Right lobe of liver (tissue), 4 donors: ENCODE measurements around the gene UBA1.

Experiments used
- POLR2A ChIP-seq: fragments of 450-650 bp; IDR thresholded peaks from one replicate; pipeline ENCODE4 v1.6.1; 2017; ENCODE audit warnings: antibody characterized with exemption, mild to moderate bottlenecking
- TF ChIP-seq, protein P1 (sequence below), 4 donors: fragments of 200-600 bp in 3 of 4; fragments of 450-650 bp in 1 of 4; IDR thresholded peaks; one replicate each; pipeline versions ENCODE4 v1.5.1 to v1.8.0; 2016 to 2022; ENCODE audit warnings: antibody characterized with exemption in 4 of 4, mild to moderate bottlenecking in 2 of 4
- donor health status: DM: no; HTN: no; CAD: no.
- donor health status: DM: no; HTN: no; CAD: no.
- donor health status: DM: no; HTN: yes; CAD: no.

DNA sequence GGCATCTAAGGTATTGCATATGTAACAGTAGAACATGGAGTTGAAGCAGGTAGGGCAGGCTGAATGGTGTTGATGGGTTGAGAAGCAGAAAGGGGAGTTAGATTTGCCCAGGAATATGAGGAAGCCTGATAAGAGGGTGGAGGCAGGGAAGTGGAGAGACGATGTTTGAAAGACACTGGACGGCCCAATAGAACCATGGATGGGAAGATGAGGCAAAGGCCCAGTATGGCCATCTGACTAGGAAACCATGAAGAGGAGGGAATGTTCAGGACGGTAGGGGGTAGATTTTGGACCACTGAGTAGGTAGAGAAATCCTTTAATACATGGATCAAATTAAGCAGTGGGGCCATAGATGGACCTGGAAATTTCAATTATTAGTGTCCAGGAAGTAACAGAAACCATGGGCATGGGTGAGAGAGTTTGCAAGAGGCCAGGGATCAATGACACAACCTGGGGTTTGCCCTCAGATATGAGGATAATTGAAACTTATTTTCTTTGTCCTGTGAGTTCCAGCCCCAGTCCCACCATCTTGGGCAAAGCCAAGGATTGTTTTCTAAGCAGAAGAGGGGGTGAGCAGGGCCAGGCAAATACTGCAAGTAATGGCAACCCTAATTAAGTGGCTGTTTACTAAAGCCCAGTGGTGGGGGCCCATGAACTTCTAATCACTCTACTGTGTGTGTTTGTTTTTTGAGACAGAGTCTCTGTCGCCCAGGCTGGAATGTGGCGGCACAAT lies 36.7 kb downstream of the UBA1 start:
- TF ChIP-seq, protein P1, sequence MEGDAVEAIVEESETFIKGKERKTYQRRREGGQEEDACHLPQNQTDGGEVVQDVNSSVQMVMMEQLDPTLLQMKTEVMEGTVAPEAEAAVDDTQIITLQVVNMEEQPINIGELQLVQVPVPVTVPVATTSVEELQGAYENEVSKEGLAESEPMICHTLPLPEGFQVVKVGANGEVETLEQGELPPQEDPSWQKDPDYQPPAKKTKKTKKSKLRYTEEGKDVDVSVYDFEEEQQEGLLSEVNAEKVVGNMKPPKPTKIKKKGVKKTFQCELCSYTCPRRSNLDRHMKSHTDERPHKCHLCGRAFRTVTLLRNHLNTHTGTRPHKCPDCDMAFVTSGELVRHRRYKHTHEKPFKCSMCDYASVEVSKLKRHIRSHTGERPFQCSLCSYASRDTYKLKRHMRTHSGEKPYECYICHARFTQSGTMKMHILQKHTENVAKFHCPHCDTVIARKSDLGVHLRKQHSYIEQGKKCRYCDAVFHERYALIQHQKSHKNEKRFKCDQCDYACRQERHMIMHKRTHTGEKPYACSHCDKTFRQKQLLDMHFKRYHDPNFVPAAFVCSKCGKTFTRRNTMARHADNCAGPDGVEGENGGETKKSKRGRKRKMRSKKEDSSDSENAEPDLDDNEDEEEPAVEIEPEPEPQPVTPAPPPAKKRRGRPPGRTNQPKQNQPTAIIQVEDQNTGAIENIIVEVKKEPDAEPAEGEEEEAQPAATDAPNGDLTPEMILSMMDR (IDR thresholded peaks at IDR 0.05), result no peak
- no peak for TF ChIP-seq POLR2A
